Large intestine (tissue), 3 donors: ENCODE data around the gene CACNA1G. TPM values are rescaled to one million over a fixed set of nuclear protein-coding genes. Genes with fewer than 3 reads are reported as not detected.

Experiments
- DNase-seq, 2 donors: peaks; one replicate each; pipeline versions ENCODE4 v3.0.0 to v3.0.0-alpha.2; 2013
- H3K27ac ChIP-seq: one replicate; pipeline ENCODE4 v1.5.1; 2013; ENCODE audit warnings: low read length
- H3K27me3 ChIP-seq: 2 replicates; pipeline ENCODE4 v1.6.1; 2013; ENCODE audit warnings: low read length; ENCODE audit not compliant: control insufficient read depth, insufficient read depth
- H3K36me3 ChIP-seq: 2 replicates; pipeline ENCODE4 v1.6.1; 2013; ENCODE audit warnings: low read length; ENCODE audit not compliant: control insufficient read depth, insufficient read depth
- H3K4me1 ChIP-seq: one replicate; pipeline ENCODE4 v1.6.1; 2013; ENCODE audit warnings: low read length; ENCODE audit not compliant: control insufficient read depth, insufficient read depth
- H3K4me3 ChIP-seq: one replicate; pipeline ENCODE4 v1.5.1; 2013; ENCODE audit warnings: low read length
- H3K9me3 ChIP-seq: one replicate; pipeline ENCODE4 v1.6.1; 2013; ENCODE audit warnings: mild to moderate bottlenecking, low read depth, low read length, moderate library complexity; ENCODE audit not compliant: control insufficient read depth
- WGBS: methylation state at CpG from one replicate; pipeline ENCODE4 v1.1.5; 2013; ENCODE audit warnings: low lambda C conversion rate; ENCODE audit not compliant: insufficient coverage; 5-methylcytosine and 5-hydroxymethylcytosine counted together
- polyA plus RNA-seq: library from polyadenylated mRNA; unstranded; fragments of 120-200 nt; gene quantifications from one replicate; pipeline ENCODE4 v1.2.1, GENCODE V29; 2013

Gene CACNA1G
- polyA plus RNA-seq, 1 donor = 1.7 TPM

DNA sequence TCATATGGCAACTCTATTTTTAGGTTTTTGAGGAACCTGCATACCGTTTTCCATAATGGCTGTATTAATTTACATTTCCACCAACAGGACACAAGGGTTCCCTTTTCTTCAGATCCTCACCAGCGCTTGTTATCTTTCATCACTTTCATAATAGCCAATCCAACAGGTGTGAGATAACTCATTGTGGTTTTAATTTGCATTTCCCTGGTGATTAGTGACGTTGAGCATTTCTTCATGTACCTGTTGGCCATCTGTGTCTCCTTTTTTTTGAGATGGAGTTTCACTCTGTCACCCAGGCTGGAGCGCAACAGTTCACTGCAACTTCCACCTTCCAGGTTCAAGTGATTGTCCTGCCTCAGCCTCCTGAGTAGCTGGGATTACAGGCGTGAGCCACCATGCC is 38.0 kb downstream of the CACNA1G start:
- Histone ChIP-seq H3K27ac (no peak overlapping the region), H3K4me1 (no peaks in the 10 kb centered on the region), H3K4me3 (no peak overlapping the region), H3K27me3 (peaks cover 3% of the 10 kb centered on the region), H3K36me3 (no peaks in the 10 kb centered on the region), H3K9me3 (no peaks in the 10 kb centered on the region)
- DNase-seq = no peak
- WGBS = no CpG with 5 or more reads among the region's 5 CpGs

DNA sequence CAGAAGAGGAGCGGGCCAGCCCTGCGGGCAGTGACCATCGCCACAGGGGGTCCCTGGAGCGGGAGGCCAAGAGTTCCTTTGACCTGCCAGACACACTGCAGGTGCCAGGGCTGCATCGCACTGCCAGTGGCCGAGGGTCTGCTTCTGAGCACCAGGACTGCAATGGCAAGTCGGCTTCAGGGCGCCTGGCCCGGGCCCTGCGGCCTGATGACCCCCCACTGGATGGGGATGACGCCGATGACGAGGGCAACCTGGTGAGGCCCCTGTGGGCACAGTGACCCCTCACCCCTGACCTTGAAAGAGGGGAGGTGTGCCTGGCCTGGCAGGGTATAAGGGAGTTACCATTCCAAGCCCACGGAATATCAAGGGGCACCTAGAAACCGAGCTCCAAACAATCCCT is 39.1 kb downstream of the CACNA1G start:
- no peak for DNase-seq
- H3K4me1 ChIP-seq = peaks cover 3% of the 10 kb centered on the region
- no peak overlapping the region for H3K4me3 ChIP-seq
- H3K27ac ChIP-seq = no peak overlapping the region
- H3K9me3 ChIP-seq = no peaks in the 10 kb centered on the region
- no peaks in the 10 kb centered on the region for H3K36me3 ChIP-seq
- H3K27me3 ChIP-seq = peaks cover 3% of the 10 kb centered on the region
- no CpG with 5 or more reads among the region's 15 CpGs for WGBS

DNA sequence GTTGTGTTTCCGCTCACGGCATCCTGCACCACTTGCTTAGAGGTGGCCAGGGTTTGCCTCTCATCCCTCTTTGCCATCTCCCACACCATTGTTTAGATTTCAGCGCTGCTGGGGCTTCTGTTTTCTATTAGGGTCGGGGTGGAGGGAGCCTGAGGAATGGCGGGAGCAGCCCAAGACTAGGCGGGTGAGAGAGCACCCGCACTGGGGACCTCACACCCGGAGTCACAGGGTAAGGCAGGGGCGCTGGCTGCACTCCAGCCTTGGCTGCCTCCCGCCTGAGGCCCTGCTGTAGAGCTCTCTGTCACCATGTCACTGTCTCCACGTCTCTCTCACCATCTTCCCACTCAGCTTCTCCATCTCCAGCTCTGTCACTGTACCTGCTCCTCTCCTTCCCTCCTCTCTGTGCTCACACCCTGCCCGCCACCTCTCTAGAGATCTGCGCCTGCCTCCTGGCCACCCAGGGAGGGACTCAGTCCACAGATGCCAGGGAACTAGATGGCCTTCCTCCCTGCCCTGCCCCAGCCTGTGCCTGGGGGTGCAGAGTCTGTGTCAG is 41.4 kb downstream of the CACNA1G start:
- H3K27ac ChIP-seq = no peak overlapping the region
- no peaks in the 10 kb centered on the region for H3K36me3 ChIP-seq
- WGBS = 80% methylated on average over 1 of the region's 13 CpGs
- no peaks in the 10 kb centered on the region for H3K9me3 ChIP-seq
- H3K27me3 ChIP-seq = peaks cover 3% of the 10 kb centered on the region
- no peak overlapping the region for H3K4me3 ChIP-seq
- DNase-seq = no peak
- H3K4me1 ChIP-seq = peaks cover 3% of the 10 kb centered on the region

DNA sequence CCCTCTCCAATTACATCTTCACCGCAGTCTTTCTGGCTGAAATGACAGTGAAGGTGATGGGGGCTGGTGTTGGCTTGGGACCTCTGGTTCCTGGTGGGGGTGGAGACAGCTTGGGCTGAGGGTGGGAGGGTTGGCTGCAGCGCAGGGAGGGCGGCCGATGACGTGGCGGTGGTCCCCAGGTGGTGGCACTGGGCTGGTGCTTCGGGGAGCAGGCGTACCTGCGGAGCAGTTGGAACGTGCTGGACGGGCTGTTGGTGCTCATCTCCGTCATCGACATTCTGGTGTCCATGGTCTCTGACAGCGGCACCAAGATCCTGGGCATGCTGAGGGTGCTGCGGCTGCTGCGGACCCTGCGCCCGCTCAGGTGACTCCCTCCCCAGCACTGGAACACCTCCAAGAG is 42.3 kb downstream of the CACNA1G start:
- Histone ChIP-seq H3K27me3 (peaks cover 3% of the 10 kb centered on the region), H3K4me3 (no peak overlapping the region), H3K27ac (no peak overlapping the region), H3K36me3 (peaks cover 3% of the 10 kb centered on the region), H3K4me1 (peaks cover 3% of the 10 kb centered on the region), H3K9me3 (no peaks in the 10 kb centered on the region)
- DNase-seq = no peak
- no CpG with 5 or more reads among the region's 18 CpGs for whole genome bisulfite sequencing

DNA sequence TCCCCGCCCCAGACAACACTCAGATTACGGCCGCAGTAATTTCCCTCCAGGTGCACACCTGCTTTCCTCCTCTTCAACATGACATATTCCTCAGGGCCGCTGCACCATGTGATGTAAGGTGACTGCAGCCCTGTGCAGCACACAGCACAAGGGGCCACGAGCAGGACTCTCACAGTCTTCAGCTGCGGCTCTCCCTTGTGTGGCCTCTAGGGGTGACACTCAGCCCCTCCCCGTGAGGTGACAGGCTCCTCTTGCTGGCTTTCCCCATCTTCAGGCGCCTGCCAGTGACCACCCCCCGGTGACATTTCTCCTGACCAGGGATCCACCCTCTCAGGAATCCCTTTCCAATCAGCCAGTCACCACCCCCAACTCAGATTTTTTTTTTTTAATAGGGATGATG is 42.8 kb downstream of the CACNA1G start:
- H3K4me3 ChIP-seq = no peak overlapping the region
- WGBS = no CpG with 5 or more reads among the region's 9 CpGs
- no peak for DNase-seq
- H3K4me1 ChIP-seq = peaks cover 3% of the 10 kb centered on the region
- H3K27ac ChIP-seq = no peak overlapping the region
- no peaks in the 10 kb centered on the region for H3K9me3 ChIP-seq
- peaks cover 3% of the 10 kb centered on the region for H3K36me3 ChIP-seq
- H3K27me3 ChIP-seq = peaks cover 3% of the 10 kb centered on the region

DNA sequence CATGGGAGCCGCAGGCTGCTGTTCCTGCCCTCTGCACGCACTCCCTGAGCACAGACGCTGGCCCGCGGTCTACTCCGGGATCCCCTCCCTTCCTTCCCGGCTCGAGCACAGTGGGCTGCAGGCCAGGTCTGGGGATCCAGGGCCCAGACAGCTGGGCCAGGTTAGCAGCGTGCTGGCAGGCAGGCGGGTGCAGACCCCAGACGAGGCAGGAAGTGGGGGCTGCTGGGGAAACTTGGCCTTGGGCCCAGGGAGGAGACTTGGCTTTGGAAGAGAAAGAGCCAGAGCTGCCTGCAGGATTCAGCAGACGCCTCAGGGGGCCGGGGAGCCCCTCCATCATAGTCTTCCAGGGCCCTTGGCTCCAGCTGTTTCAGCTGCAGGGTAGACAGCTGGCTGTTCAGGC is 44.0 kb downstream of the CACNA1G start:
- H3K27me3 ChIP-seq = peaks cover 3% of the 10 kb centered on the region
- WGBS = no CpG with 5 or more reads among the region's 13 CpGs
- no peak overlapping the region for H3K4me3 ChIP-seq
- peaks cover 3% of the 10 kb centered on the region for H3K4me1 ChIP-seq
- no peaks in the 10 kb centered on the region for H3K9me3 ChIP-seq
- peak; percentile 68 to 72 for DNase-seq
- peak overlapping the region; percentile 22 for H3K27ac ChIP-seq
- peaks cover 3% of the 10 kb centered on the region for H3K36me3 ChIP-seq

DNA sequence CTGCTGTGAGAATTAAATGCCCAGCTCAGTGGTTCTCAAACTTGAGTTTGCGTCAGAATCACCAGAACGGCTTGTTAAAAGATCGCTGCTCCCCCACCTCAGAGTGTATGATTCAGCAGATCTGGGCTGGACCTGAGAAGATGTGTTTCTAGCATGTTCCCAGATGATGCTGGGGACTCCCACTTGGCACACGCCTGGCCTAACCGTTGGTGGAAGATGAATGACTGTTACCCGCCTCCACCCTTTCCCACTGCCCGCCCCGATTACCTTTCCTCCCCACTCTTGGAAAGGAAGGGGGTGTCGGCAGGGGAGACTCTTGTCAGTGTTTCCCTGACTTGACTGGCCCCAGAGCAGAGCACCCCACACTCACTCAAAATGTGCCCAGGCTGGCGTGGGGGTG is 44.9 kb downstream of the CACNA1G start:
- no peak overlapping the region for H3K27ac ChIP-seq
- no peak for DNase-seq
- no CpG with 5 or more reads among the region's 10 CpGs for WGBS
- peaks cover 3% of the 10 kb centered on the region for H3K27me3 ChIP-seq
- H3K4me3 ChIP-seq = no peak overlapping the region
- no peaks in the 10 kb centered on the region for H3K9me3 ChIP-seq
- H3K4me1 ChIP-seq = peaks cover 3% of the 10 kb centered on the region
- H3K36me3 ChIP-seq = peaks cover 3% of the 10 kb centered on the region

DNA sequence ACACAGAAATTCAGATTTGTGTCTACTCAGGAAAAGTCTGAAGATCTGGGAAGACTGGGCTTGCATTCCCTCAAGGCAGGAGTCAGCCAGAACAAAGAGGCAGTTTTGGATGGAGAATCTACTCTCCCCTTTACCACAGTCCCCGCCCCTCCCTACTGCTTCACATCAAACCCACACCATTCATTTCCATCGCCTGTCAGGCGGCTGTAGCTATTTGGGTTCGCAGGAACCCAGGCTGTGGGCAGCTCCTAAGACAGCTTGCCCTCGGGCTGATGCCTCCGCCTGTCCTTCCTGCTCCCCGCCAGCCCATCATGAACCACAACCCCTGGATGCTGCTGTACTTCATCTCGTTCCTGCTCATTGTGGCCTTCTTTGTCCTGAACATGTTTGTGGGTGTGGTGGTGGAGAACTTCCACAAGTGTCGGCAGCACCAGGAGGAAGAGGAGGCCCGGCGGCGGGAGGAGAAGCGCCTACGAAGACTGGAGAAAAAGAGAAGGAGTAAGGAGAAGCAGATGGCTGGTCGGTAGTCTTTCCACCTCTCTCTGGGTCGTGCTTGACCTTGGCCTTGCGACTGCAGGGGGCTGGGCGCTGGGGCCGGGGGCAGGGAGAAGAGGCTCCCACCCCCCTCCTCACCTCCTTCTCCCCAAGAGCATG is 47.1 kb downstream of the CACNA1G start:
- no CpG with 5 or more reads among the region's 19 CpGs for WGBS
- H3K36me3 ChIP-seq = peaks cover 3% of the 10 kb centered on the region
- no peaks in the 10 kb centered on the region for H3K9me3 ChIP-seq

DNA sequence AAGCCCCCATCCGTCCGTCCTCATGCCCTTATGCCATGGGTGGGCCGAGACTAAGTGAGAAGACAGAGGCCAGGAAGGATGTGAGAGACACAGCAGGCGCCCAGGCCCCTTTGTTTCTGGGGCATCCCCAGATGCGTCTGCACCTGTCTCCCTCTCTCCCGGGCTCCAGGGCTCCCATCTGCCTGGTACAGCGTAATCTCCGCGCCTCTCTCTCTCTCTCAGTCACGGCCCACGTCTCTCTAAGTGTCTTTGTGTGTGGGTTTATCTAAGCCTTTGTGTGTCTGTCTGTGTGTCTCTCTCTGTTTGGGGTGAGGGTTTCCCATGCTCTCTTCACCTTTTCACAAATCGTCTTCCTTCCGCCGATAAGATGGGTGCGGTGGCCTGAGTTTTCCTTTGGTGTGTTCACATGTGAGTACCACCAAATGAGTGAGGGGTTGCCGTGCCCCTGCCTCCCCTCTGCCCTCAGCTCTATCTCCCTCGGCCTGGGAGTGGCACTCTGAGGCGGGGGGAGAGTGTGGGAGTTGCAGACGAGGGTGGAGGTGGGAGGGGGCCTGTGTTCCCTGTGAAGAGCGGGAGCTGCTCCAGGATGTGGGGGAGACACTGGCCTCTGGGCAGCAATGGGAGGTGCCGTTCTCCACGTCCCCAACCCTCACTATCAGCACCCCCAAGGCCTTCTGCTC is 48.3 kb downstream of the CACNA1G start:
- Histone ChIP-seq H3K4me1 (peaks cover 3% of the 10 kb centered on the region), H3K36me3 (peaks cover 3% of the 10 kb centered on the region), H3K27ac (no peak overlapping the region), H3K27me3 (no peaks in the 10 kb centered on the region), H3K4me3 (no peak overlapping the region), H3K9me3 (no peaks in the 10 kb centered on the region)
- WGBS = no CpG with 5 or more reads among the region's 22 CpGs
- no peak for DNase-seq

More for the DNA sequence above, 47.1 kb downstream of the CACNA1G start:
- no peak for DNase-seq
- H3K27me3 ChIP-seq = no peaks in the 10 kb centered on the region
- H3K4me1 ChIP-seq = peaks cover 3% of the 10 kb centered on the region
- H3K4me3 ChIP-seq = no peak overlapping the region
- no peak overlapping the region for H3K27ac ChIP-seq

DNA sequence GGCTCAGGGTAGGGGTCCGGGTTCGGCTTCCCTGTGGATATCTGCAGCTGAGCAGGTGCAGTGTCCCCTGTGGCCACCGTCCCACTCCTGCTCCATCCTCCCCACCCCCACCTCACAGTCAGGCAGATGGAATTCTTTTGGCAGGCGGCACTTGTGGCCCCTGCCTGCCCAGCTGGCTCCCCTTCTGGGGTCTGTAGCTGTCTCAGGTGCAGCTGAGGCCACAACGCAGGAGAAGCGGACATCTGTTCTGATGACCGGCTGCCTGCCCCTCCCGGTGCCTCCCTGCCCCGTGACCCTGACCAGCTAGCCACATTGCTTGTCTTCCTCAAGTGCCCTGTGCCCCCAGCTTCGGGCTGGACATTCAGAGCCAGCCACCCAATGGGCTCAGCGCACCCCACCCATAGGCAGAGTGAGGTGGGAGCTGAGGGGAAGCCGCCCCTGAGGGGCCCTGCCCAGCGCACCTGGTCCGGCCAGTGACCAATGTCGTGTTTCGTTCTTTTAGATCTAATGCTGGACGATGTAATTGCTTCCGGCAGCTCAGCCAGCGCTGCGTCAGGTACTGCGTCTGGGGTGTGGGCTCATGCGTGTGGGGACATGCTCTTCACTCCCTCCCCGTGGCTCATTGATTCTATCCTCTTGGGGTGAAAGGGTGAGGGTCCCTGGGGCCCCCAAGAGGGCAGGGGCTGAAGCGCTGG is 49.0 kb downstream of the CACNA1G start:
- no peaks in the 10 kb centered on the region for H3K4me1 ChIP-seq
- H3K36me3 ChIP-seq = peaks cover 3% of the 10 kb centered on the region
- H3K9me3 ChIP-seq = no peaks in the 10 kb centered on the region
- no peak overlapping the region for H3K27ac ChIP-seq
- no peaks in the 10 kb centered on the region for H3K27me3 ChIP-seq
- no peak for DNase-seq
- no peak overlapping the region for H3K4me3 ChIP-seq
- WGBS = no CpG with 5 or more reads among the region's 24 CpGs
